ENCODE measurements around the gene RSU1.
"Not testable (repeated sequence)": the region's sequence is repeated elsewhere in the genome, so short reads cannot be mapped to it uniquely, and the experiment has no call there.

The RSU1 gene

GRCh38 chr10:16817125-16818019 lies at the start of gene RSU1:
RSU1 (minus strand) TSS chr10:16817424; CDS start chr10:16817081, 343 bp downstream.
- peak; percentile 99 to 100 for DNase-seq

DNA sequence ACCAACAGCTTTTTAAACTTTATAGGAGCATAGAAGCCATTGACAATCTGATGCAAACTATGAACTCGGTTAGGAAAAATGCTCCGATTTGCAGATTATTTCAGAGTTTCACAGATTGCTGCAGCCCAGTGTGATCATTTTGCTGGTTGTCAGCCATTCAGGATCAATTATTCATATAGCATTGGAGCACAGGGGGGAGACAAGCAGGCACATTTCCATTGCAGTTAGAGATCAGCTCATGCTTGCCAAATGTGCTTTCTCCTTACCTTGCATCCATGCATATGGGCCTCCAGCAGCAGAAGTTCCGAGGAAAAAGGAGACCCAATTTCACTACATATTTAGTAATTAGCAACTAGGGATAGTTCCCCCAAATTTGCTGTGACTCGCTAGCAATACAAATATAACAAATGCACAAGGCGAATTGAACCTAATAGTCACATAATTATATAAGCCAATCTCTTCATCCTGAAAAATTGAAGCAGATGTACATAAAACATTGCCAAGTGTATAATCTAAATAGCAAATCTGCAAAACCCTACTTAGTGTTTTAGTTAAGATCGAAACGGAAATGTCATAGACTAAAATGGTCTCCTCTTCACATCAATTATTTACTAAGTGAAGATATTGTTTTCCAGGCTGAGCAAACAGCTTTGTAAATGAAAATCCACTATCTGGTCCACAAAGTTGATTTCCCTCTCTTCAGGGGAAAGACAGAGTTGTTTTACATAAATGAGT lies 49.5 kb upstream of the RSU1 start:
- no peak for DNase-seq

- no peak for DNase-seq
Observed at GRCh38 chr10:16865766-16866165, 48.5 kb upstream of the RSU1 start.

DNA sequence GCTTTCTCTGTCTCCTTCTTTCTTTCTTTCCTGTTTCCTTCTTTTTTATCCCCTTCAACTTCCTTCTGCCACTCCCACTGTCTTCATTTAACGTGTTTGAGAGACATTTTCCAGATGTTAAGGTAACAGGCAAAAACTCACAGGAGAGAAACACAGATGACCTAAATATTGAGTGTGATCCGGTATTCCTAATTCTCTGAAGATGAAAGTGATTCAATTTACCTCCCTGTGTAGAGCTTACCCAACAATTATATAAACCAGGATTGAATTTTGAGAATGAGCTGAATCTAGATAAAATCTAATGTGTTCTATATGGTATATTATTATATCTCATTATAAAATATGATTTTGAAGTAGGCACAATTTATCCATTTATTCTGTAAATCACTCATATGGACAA lies 46.5 kb upstream of the RSU1 start:
- DNase-seq, result no peak

DNA sequence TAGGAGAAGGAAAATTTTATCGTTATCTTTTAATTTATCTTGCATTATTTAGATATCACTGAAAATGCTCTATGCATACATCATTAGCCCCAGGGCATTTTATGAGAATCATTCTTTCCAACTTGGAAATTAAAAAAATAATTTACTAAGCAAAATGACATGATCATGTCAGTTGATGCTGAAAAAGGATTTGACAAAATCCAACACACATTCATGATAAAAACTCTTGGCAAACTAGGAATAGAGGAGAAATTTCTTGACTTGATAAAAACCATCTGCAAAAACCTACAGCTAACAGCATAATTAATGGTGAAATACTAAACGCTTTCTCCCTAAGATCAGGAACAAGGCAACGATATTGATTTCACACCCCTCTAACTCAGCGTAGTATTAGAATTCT lies 40.2 kb upstream of the RSU1 start:
- no peak for DNase-seq

DNA sequence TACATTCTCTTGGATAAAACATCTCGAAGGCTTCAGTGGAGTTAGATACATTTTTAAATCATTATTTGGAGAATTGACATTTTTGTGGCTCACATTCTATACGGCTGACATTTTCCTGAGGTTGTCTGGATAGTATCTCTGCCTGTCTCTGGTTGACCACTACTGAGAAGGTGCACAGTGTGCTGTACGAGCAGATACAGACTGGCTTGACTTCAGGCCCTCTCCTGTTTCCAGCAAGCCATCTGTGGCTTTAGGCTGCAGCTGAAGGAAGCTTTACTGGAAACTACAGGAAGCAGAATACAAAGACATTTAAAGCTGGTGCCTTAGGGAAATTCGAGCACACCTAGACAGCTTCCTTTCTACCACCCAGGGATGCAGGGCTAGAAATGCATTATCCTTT lies 39.3 kb upstream of the RSU1 start:
- DNase-seq, result no peak

DNA sequence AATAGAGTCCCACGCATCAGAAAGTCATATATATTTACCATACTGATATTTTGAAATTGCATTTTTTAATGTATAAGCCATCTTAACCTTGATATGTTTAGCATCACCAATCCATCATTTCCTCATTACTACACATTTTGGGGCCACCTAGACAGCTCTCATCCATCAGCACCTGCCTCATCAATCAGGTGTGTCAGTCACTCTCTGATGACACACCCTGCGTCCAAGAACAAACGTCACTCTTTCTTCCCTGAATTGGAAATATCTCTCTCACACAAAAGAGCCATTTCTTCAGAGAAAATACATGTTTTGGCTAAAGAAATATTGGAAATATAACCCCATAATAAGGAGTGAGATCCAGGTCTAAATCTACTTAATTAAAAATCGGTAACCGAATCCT lies 38.9 kb upstream of the RSU1 start:
- no peak for DNase-seq

DNA sequence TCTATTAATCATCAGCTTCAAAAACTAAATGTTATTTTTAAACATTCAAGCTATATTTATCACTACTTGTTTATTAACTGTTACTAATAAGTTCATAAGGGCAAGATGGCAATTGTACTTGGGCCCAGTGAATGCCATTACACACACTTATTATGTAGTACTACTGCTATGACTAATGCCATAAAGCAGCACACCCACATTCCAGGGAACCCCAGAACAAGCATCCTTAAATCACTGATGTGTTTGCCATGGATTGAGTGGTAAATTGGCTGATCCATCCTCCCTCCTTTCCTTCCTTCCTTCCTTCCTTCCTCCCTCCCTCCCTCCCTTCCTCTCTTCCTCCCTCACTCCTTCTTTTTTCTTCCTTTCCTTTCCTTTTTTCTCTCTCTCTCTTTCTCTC lies 37.4 kb upstream of the RSU1 start:
- no peak for DNase-seq

GRCh38 chr10:16853809-16854208 lies 36.6 kb upstream of the RSU1 start:
- DNase-seq, result no peak

GRCh38 chr10:16853201-16853600 lies 36.0 kb upstream of the RSU1 start:
- no peak for DNase-seq

- DNase-seq, result no peak
Observed at GRCh38 chr10:16852624-16853023, 35.4 kb upstream of the RSU1 start.

GRCh38 chr10:16848562-16849154 lies 31.4 kb upstream of the RSU1 start:
- DNase-seq, result no peak

GRCh38 chr10:16847644-16848043 lies 30.4 kb upstream of the RSU1 start:
- DNase-seq, result no peak

- DNase-seq, result no peak
Observed at GRCh38 chr10:16845248-16845647, 28.0 kb upstream of the RSU1 start.

DNA sequence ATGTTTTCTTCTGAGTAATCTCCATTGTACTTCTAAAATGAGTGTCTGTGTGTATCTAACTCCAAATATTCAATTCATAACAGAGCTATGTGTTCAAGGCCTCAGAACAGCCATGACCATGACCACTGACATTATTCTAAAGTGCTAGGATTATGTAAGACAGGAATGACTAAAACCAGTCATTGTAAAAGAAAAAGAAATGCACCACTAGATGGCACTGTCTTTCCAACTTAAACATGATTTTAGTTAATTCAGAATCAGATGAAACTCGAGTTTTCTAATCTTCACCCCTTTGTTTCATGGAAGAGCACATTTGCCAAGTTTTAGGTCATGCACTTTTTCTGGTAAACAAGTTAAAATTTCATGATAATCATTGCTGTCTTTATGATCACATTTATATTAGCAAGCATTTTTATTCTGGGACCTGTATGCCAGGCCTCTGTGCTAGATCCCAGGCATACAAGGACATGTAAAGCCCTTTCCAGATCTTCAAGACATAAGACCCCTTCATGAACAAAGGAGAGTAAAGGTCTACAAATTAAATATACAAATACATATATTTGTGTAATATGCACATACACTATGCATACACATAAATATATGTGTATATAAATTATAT lies 26.1 kb upstream of the RSU1 start:
- no peak for DNase-seq

- DNase-seq, result peak; percentile 15 to 56
Observed at GRCh38 chr10:16835228-16835627, 18.0 kb upstream of the RSU1 start.

- no peak for DNase-seq
Observed at GRCh38 chr10:16832351-16833080, 15.3 kb upstream of the RSU1 start.

GRCh38 chr10:16828701-16829175 lies 11.5 kb upstream of the RSU1 start:
- no peak for DNase-seq

DNA sequence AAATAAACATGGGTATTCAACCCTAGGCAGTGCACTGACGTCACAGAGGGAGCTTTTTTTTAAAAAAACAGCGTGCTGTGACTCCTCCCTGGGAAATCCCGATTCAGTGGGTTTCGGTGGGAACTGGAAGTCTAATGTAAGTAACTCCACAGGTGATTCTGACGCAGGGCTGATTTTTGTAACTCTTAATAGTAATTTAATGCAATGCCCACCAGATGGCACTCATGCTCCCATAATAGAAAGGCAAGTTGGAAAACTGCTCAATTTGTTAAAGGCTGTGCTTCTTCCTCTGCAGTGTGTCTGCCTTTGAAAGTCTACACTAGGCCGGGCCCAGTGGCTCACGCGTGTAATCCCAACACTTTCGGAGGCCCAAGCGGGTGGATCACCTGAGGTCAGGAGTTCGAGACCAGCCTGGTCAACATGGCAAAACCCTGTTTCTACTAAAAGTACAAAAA lies 10.9 kb upstream of the RSU1 start:
- DNase-seq, result peak; percentile 34 to 48

DNA sequence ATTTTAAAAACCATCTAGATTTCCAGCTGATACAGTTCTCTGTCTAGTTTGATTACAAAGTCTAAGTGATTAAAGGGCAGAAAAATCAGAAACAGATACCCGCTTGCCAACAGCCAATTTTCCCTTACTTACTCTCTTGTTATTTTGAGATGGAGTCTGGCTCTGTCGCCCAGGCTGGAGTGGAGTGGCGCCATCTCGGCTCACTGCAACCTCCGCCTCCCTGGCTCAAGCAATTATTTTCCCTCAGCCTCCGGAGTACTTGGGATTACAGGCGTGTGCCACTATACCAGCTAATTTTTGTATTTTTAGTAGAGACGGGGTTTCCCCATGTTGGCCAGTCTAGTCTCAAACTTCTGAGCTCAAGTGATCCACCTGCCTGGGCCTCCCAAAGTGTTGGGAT lies 10.2 kb upstream of the RSU1 start:
- not testable (repeated sequence) for DNase-seq

GRCh38 chr10:16822726-16823360 lies 5.6 kb upstream of the RSU1 start:
- no peak for DNase-seq

DNA sequence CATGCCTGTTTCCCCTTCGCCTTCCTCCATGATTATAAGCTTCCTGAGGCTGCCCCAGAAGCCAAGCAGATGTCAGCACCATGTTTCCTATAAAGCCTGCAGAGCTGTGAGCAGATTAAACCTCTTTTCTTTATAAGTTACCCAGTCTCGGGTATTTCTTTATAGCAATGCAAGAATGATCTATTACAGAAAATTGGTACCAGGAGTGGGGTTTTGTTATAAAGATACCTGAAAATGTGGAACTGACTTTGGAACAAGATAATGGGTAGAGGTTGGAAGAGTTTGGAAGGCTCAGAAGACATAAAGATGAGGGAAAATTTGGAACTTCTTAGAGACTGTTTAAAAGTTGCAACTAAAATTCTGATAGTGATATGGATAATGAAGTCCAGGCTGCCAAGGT lies 4.8 kb upstream of the RSU1 start:
- no peak for DNase-seq

All from stimulated activated CD4-positive, alpha-beta T cell treated with anti-CD3 and anti-CD28 coated beads, Interleukin-4, amount 100 ng/mL, for 4 hours (primary cell).